KOPT-K1 (cell line): ENCODE data around the gene PPIP5K1.

Source experiments
- H3K27ac ChIP-seq: fragments of 200-600 bp; sonication (generic); 2 replicates; pipeline ENCODE4 v1.5.1; 2016; ENCODE audit warnings: antibody characterized with exemption, mild to moderate bottlenecking, low read depth, low read length; ENCODE audit not compliant: poor library complexity, severe bottlenecking
- H3K36me3 ChIP-seq: fragments of 200-600 bp; sonication (generic); 2 replicates; pipeline ENCODE4 v1.5.1; 2017; ENCODE audit warnings: antibody characterized with exemption, mild to moderate bottlenecking, low read length, moderate library complexity; ENCODE audit not compliant: insufficient read depth
- H3K9me3 ChIP-seq: fragments of 200-600 bp; sonication (generic); 2 replicates; pipeline ENCODE4 v1.5.1; 2017; ENCODE audit warnings: antibody characterized with exemption, low read length, mild to moderate bottlenecking; ENCODE audit not compliant: insufficient read depth, poor library complexity, severe bottlenecking

The PPIP5K1 gene

DNA sequence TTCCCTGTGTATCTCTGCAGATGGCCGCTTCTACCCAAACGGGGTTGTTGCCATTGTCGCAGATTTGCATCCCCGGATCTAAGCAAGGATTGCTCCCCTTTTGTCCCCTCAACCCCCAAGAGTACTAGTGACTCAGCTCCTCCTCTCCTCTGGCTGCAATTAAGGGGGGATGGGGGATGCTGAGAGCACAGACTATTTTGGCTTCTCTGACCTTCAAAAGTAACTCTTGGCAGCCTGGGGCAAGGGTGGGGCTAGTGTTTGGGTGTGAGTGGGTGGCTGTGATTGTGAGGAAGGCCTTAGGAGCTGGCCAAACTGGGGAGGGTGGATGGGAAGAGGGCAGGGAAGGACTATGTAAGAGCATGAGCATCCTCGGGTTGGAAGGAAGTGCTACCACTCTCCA is 73.8 kb downstream of the PPIP5K1 start:
- Histone ChIP-seq H3K36me3 (peaks cover 12% of the 10 kb centered on the region), H3K9me3 (no peaks in the 10 kb centered on the region), H3K27ac (peak overlapping the region; percentile 44)

DNA sequence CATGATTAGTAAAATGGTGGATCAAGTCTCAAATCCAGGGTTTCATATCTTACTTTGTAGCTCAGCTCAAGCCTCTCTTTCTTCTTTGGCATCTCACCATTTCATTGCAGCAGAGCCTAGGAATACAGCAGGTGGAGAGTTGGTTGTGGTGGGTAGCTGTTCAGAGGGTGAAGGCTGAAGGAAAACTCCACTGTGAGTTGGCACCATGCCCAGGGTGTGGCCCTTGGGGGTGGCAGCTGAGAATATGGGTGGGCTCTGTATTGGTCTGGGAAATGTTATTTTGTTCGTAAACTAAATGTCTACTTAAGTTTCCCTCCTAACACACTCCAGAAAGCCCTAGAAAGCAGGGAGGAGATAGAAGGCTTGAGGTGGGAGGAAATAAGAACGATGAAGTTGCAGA is 74.3 kb downstream of the PPIP5K1 start:
- peaks cover 7% of the 10 kb centered on the region for H3K36me3 ChIP-seq
- peak overlapping the region; percentile 44 for H3K27ac ChIP-seq
- no peaks in the 10 kb centered on the region for H3K9me3 ChIP-seq

DNA sequence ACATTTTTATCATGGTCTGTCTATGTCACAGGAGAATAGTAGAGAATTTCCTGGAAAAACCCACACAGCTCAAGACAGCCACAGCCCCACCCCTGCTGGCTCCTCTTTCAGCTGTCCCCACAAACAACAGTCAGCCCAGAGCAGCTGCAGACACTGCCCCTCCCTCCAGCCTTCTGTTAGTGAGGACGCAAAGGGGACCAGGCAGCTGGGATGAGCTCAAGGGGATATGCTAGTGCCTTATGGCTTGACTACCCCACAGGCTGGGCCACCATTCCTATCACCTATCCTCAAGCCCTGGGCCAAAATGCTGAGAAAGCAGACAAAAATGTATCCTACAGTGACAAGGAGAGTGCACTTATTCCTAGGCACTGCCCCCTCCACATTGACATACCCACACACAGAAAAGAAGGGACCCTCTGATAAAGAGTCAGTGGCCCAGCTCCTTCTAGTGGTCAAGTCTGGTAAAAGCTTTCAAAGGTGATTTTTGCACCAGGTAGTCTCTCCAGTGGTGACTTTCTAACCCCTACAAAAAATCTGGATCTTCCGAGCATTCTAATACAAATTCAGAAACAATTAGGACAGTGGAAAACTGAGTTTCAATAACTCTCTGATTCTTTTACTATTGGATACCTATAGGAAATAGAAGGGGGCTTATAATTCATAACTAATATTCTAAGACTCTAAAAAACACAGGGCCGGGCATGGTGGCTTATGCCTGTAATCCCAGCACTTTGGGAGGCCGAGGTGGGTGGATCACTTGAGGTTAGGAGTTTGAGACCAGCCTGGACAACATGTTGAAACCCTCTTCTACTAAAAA is 75.6 kb downstream of the PPIP5K1 start:
- H3K36me3 ChIP-seq, result no peaks in the 10 kb centered on the region
- peak overlapping the region; percentile 70 for H3K27ac ChIP-seq
- no peaks in the 10 kb centered on the region for H3K9me3 ChIP-seq

DNA sequence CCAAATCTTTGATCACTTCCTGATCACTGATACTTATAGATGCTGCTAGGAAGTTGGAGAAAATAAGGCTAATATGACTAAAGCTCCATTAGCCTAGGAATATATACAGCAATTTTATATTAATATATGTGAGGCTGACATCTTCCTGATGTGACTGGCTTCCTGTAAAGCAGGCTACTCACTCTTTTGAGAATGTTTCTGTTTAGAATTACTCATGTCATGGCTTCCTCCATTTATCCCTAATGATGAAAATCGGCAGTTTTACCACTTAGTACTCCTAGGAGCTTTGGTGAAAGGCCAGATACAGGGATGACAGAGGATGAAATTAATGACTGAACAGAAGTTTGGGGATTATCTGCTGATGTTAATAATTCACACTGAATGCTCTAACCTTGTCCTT is 76.5 kb downstream of the PPIP5K1 start:
- Histone ChIP-seq H3K9me3 (no peaks in the 10 kb centered on the region), H3K27ac (peak overlapping the region; percentile 70), H3K36me3 (no peaks in the 10 kb centered on the region)

DNA sequence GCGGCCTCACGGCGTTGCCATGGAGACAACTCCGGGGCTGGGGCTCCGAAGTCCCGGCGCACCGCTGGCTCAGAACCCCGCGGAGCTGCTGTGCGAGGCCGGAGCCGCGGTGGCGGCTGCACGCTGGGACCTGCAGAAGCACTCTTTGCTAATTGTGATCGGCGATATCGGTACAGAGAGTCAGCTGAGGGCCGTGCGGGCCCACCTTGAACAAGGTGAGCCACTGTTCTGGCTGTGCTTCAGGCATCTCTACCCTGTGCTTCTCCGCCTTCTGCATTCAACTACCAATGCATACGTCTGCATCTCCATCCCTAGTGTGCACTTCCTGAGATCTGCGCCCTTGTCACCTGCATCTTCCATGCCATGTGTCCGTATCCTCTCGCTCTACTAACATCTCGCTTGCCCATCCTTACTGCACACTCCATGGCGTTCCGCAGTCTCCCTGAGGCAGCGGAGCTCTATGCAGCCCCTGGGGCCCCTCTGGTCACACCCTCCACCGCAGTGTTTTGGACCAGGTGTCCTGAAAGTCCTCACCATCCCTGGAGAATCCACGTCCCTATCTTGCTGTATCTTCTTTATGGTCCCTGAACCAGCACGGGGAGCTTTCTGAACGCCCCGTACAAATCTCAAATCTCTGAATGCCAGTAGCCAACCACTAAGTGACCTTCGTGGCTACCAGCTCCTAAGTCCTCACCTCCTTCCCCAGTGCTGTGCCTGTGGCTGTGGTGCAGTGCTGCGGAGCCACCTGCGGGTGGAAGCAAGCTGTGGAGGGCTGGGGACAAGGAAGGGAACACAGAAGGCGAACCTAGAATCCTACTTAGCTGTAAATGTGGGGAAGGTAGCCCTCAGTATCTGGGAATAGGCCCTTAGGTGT is 78.8 kb downstream of the PPIP5K1 start:
- Histone ChIP-seq H3K9me3 (no peaks in the 10 kb centered on the region), H3K36me3 (no peaks in the 10 kb centered on the region), H3K27ac (peak overlapping the region; percentile 85)

DNA sequence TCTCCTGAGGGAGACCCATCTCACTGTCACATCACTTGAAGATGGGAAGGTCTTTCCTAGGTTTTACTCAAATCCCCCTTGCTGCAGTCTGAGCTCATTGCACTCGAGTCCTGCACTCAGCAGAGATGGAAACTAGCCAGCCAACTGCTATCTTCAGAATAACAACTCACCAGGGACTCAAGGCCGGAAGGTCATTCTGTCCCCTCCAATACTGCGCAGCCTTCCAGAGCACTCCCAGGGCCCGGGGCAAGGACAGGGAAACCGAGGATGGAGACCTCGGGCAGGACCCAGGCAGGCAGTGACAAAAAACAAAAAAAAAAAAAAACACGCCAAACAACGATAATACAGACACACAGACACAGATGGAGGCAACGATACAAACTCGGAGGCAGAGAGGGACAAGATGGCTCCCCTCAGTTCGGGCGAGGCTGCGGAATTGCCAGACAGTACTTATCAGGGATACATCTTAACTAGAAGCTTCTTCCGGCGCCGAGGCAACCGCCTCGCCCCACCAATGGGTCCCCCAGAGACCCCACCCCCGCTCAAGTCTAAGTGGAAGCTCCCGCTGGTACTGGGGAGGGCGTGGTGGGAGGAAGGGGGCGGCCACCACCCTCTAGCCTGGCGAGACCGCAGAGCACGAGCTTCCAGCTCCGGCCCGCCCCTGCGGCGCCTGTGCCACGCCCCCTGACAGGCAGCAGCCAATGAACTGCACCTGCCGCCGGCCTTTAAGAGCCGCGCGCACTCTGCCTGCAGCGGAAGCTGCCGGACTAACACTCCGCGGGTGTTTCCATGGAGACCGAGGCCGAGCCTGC is 79.6 kb downstream of the PPIP5K1 start:
- Histone ChIP-seq H3K9me3 (no peaks in the 10 kb centered on the region), H3K27ac (peak overlapping the region; percentile 85), H3K36me3 (no peaks in the 10 kb centered on the region)

DNA sequence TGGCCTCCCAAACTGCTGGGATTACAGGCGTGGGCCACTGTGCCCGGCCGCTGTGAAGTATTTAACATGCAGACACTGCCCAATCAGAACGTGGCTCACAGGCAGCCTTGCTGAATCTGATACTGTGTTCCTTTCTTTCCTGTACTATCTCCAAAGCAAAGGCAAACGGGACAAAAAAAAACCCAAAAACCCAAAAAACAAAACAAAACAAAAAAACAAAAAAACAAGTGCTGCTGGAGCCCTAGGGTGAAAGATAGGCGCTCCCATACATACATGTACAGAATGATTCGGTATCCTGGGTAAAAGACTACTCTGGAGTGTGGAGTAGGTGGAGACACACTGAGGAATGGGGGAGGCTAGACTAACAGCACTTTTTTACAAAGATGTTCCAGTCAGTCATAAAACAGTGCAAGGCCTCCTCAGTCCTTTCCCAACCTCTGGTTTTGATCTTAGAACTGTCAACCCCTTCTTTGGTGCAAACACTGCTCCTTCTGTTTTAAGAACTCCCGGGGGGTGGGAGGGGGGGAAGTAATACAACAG is 80.3 kb downstream of the PPIP5K1 start:
- H3K27ac ChIP-seq, result peak overlapping the region; percentile 85

DNA sequence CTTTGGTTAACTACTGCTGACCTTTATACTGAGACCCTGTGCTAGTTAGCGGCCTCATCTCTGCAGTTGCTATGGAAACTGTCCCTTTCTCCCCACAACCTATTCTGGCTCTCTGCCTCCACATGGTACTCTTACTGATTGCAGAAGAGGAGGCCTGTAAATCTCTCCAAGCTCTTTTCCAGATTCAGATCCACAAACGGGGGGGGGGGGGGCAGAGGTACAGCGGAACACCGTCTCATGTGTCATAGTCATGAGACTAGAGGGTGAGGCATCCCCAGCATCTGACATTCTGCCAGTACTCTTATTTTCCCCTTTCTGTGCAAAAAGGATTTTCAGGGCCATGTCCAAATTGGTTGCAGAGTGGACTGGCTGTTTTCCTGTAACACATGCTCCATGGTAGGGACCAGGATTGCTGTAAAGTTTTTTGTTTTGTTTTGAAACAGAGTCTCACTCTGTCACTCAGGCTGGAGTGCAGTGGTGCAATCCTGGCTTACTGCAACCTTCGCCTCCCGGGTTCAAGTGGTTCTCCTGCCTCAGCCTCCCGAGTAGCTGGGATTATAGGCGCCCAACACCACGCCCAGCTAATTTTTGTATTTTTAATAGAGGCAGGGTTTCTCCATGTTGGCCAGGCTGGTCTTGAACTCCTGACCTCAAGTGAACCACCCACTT is 80.9 kb downstream of the PPIP5K1 start:
- Histone ChIP-seq H3K27ac (peak overlapping the region; percentile 85), H3K36me3 (no peaks in the 10 kb centered on the region), H3K9me3 (no peaks in the 10 kb centered on the region)

More for the DNA sequence above, 80.3 kb downstream of the PPIP5K1 start:
- Histone ChIP-seq H3K36me3 (no peaks in the 10 kb centered on the region), H3K9me3 (no peaks in the 10 kb centered on the region)

DNA sequence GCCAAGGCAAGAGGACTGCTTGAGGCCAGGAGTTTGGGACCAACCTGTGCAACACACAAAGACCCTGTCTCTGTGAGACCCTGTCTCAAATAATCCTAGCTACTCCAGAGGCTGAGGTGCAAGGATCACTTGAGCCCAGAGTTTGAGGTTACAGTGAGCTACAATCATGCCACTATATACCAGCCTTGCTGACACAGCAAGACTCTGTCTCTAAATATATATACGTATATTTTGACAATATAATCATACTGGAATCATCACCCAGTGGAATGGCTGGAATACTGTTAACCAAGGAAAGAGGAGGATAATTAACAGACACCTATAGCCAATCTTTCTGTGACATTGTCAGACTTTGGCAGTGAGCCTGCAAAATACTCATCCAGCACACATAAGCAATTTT is 81.6 kb downstream of the PPIP5K1 start:
- Histone ChIP-seq H3K36me3 (no peaks in the 10 kb centered on the region), H3K27ac (no peak overlapping the region), H3K9me3 (no peaks in the 10 kb centered on the region)

DNA sequence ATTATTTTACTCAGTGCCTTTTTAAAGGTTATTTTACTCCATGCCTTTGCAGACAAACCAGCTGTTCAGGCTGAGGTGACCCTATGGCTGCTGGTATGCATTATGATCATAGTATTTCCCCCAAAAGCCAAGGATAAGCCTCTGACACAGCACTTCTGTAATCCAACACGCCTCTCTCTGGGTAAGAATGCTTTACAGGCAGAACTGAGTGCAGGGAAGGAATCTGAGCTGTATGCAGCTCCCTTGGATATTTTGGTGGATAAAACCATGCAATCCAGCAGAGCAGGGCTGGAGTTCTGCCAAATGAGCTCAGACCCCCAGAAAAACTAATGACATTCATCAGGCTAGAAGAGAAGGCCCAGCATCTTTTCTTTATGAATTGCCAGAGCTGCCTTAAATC is 84.3 kb downstream of the PPIP5K1 start:
- no peaks in the 10 kb centered on the region for H3K36me3 ChIP-seq
- no peak overlapping the region for H3K27ac ChIP-seq
- no peaks in the 10 kb centered on the region for H3K9me3 ChIP-seq

DNA sequence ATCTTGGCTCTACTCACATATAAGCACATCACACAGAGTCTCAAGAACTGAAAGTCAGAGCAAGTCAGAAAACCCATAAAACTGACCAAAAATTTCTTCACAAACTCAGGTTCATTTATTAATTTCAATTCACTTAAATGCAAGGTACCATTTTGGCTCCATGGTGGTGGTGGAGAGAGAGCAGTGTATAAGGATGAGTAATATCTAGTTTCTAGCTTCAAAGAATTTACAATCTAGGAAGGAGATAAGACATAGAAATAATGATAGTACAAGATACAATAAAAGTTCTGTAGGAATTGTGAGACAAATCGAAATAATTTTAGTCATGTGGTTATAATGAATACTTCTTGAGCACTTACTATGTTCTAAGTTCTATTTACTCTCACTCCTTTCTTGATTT is 90.4 kb downstream of the PPIP5K1 start:
- no peak overlapping the region for H3K27ac ChIP-seq
- no peaks in the 10 kb centered on the region for H3K9me3 ChIP-seq
- H3K36me3 ChIP-seq, result no peaks in the 10 kb centered on the region

DNA sequence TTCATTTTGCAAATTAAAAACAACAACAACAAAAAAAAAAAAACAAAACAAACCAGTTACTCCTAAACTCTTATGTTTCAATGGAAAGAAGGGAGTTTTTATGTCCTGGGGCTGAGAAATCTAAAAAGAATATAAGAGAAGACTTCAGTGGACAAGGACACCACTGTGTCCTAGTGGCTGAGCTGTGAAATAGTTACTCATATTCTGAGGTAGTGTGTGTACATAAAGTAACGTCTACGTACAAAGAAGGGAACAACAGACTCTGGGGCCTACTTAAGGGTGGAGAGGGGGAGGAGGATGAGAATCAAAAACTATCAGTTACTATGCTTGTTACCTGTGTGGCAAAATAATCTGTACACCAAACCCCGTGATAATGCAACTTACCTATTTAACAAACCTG is 91.0 kb downstream of the PPIP5K1 start:
- H3K9me3 ChIP-seq, result no peaks in the 10 kb centered on the region
- no peaks in the 10 kb centered on the region for H3K36me3 ChIP-seq
- H3K27ac ChIP-seq, result no peak overlapping the region

DNA sequence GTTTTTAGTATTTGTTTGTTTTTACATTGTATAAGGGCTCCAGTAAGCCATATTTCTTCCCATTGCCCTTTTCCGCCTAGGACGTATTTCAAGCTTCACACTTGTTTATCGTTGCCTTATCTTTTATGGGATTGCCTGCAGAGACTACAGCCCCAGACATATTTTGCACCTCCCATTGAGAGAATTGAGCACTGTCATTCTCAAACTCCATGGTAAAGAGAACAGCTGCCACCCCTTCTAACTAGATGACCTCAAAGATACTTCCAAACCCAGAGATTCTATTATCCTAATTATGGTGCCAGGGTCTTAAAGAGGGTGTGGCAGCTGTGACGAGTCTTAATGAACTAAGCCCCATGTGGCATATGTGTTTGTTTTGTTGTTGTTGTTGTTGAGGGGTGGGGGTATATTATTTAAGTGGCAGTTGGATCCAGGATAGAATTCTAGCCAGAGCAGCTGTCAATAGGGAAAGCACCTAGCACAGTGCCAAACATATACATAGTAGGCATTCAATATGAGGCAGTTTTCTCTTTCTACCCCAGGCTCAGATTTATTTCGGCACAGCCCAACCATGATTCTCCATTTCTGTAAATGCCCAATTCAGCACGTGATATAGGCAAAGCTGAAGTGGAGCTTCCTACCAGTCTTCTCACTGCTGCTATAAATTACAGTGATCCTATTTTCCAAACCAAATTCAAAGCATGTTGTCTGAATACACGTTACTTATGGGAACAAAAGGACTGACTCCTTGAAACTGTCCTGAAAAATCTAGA is 96.1 kb downstream of the PPIP5K1 start:
- peak overlapping the region; percentile 53 for H3K27ac ChIP-seq
- H3K9me3 ChIP-seq, result no peaks in the 10 kb centered on the region
- peaks cover 14% of the 10 kb centered on the region for H3K36me3 ChIP-seq
